Measurements from ENCODE around the gene AFTPH. TPM values are rescaled to one million over a fixed set of nuclear protein-coding genes. Genes with fewer than 3 reads are reported as not detected.

The AFTPH gene
- polyA plus RNA-seq, 1 of the 3 experiments (the other 2 are of a cell fraction) = 7.4 TPM

- Histone ChIP-seq H3K27ac (ENCODE audit: low read depth in 2 of 2, low read length in 1 of 2) (no peak overlapping the region), H4K20me1 (ENCODE audit: insufficient read depth) (no peaks in the 10 kb centered on the region), H3K9ac (no peak overlapping the region), H3K36me3 (replicated peaks in 1 of 2; ENCODE audit: control insufficient read depth in 1 of 2, insufficient read depth in 2 of 2, low read length in 1 of 2) (no peaks in the 10 kb centered on the region), H3K4me1 (ENCODE audit: control insufficient read depth in 1 of 2, insufficient read depth in 2 of 2, low read depth in 1 of 2, low read length in 1 of 2) (peaks cover 0 to 6% of the 10 kb centered on the region in 2 experiments; a peak in 1 of 4 replicates), H3K79me2 (ENCODE audit: insufficient read depth) (no peaks in the 10 kb centered on the region), H3K9me3 (no peaks in the 10 kb centered on the region), H3F3A (replicated peaks; ENCODE audit: insufficient read depth) (no peaks in the 10 kb centered on the region), H3K4me2 (no peak overlapping the region), H3K4me3 (ENCODE audit: low read depth in 2 of 2, low read length in 1 of 2) (no peak overlapping the region), H3K27me3 (ENCODE audit: insufficient read depth) (no peaks in the 10 kb centered on the region; the same call in 1 of the 2 replicates), H3K9me2 (no peaks in the 10 kb centered on the region), H2AFZ (ENCODE audit: low read depth) (no peak overlapping the region)
- ChIA-PET POLR2A (no interaction called here), CTCF (interaction anchor here (1.7 to 2.1 kb wide), 2 partner anchors 26 to 34 kb away, joined by 4 to 8 read pairs; no protein-coding TSS in a partner anchor)
- no peak for DNase-seq
- TF ChIP-seq FOXM1 (IDR thresholded peaks at IDR 0.05; ENCODE audit: low read depth) (no peak), YY1 (IDR thresholded peaks at IDR 0.05; ENCODE audit: low read depth) (no peak), IRF3 (IDR thresholded peaks at IDR 0.05; ENCODE audit: low read depth, low read length) (no peak)
- 74% methylated on average over 5 of the region's 5 CpGs for WGBS (ENCODE audit: low lambda C conversion rate)
Observed at GRCh38 chr2:64612575-64613195, 88.6 kb downstream of the AFTPH start.

GRCh38 chr2:64613276-64613675 lies 89.1 kb downstream of the AFTPH start:
- no peaks in the 10 kb centered on the region for H3K9me3 ChIP-seq
- H3K27ac ChIP-seq (ENCODE audit: low read depth in 2 of 2, low read length in 1 of 2) = no peak overlapping the region
- H3K4me1 ChIP-seq (ENCODE audit: control insufficient read depth in 1 of 2, insufficient read depth in 2 of 2, low read depth in 1 of 2, low read length in 1 of 2) = peaks cover 0 to 6% of the 10 kb centered on the region in 2 experiments; a peak in 1 of 4 replicates
- no peaks in the 10 kb centered on the region for H3F3A ChIP-seq (replicated peaks; ENCODE audit: insufficient read depth)
- ChIA-PET CTCF (no interaction called here), POLR2A (no interaction called here)
- TF ChIP-seq REST (IDR thresholded peaks at IDR 0.05; ENCODE audit: low read depth, low read length) = no peak
- no peak for TF ChIP-seq FOXJ3 (CRISPR knock-in tag; IDR thresholded peaks at IDR 0.05)
- TF ChIP-seq CTCF (IDR thresholded peaks at IDR 0.05) = no peak
- TF ChIP-seq USF1 (IDR thresholded peaks at IDR 0.05; ENCODE audit: borderline replicate concordance, low read depth) = no peak
- no peak for TF ChIP-seq NFIC (IDR thresholded peaks at IDR 0.05; ENCODE audit: borderline replicate concordance)
- TF ChIP-seq RCOR1 (IDR thresholded peaks at IDR 0.05; ENCODE audit: low read length) = no peak
- TF ChIP-seq SIN3A (IDR thresholded peaks at IDR 0.05; ENCODE audit: borderline replicate concordance, low read depth, low read length) = no peak
- TF ChIP-seq TCF12 (IDR thresholded peaks at IDR 0.05) = no peak
- TF ChIP-seq MXI1 (IDR thresholded peaks at IDR 0.05; ENCODE audit: low read depth, low read length) = no peak
- TF ChIP-seq SMC3 (IDR thresholded peaks at IDR 0.05; ENCODE audit: low read depth, low read length) = no peak
- TF ChIP-seq USF2 (IDR thresholded peaks at IDR 0.05; ENCODE audit: borderline replicate concordance, low read depth, low read length) = no peak
- no peak for TF ChIP-seq CHD2 (IDR thresholded peaks at IDR 0.05; ENCODE audit: low read length, partially characterized antibody)
- no peak for TF ChIP-seq GABPA (IDR thresholded peaks at IDR 0.05; ENCODE audit: low read depth)
- no peak for TF ChIP-seq YY1 (IDR thresholded peaks at IDR 0.05; ENCODE audit: low read depth)
- no peaks in the 10 kb centered on the region for H3K9me2 ChIP-seq
- H3K79me2 ChIP-seq (ENCODE audit: insufficient read depth) = no peaks in the 10 kb centered on the region
- no peaks in the 10 kb centered on the region for H3K36me3 ChIP-seq (replicated peaks in 1 of 2; ENCODE audit: control insufficient read depth in 1 of 2, insufficient read depth in 2 of 2, low read length in 1 of 2)
- no peaks in the 10 kb centered on the region; the same call in 1 of the 2 replicates for H3K27me3 ChIP-seq (ENCODE audit: insufficient read depth)
- no peak overlapping the region for H3K4me2 ChIP-seq
- no peak overlapping the region for H2AFZ ChIP-seq (ENCODE audit: low read depth)
- H3K9ac ChIP-seq = no peak overlapping the region
- no peaks in the 10 kb centered on the region for H4K20me1 ChIP-seq (ENCODE audit: insufficient read depth)
- DNase-seq = no peak
- 73% methylated on average over 7 of the region's 7 CpGs for WGBS (ENCODE audit: low lambda C conversion rate)
- no peak overlapping the region for H3K4me3 ChIP-seq (ENCODE audit: low read depth in 2 of 2, low read length in 1 of 2)
